HepG2 (cell line): Measurements from ENCODE around the gene SRRM1. TPM values are rescaled to one million over a fixed set of nuclear protein-coding genes. Genes with fewer than 3 reads are reported as not detected.

Source experiments
- BRCA1 ChIP-seq: sonication (generic); formaldehyde crosslinking; IDR thresholded peaks from 2 replicates; pipeline ENCODE4 v1.4.0; 2020; ENCODE audit warnings: missing genetic modification reagents
- CHCHD3 ChIP-seq: sonication (generic); formaldehyde crosslinking; IDR thresholded peaks from 2 replicates; pipeline ENCODE4 v1.8.0; 2022; ENCODE audit warnings: mild to moderate bottlenecking, missing genetic modification reagents, moderate library complexity
- E2F5 ChIP-seq: sonication (generic); formaldehyde crosslinking; conservative IDR thresholded peaks from 2 replicates; pipeline ENCODE4 v1.4.0; 2020; ENCODE audit warnings: missing genetic modification reagents
- EEA1 ChIP-seq: sonication (generic); formaldehyde crosslinking; IDR thresholded peaks from 2 replicates; pipeline ENCODE4 v1.5.1; 2020; ENCODE audit warnings: mild to moderate bottlenecking, missing genetic modification reagents, borderline replicate concordance
- JUND ChIP-seq: sonication (generic); formaldehyde crosslinking; IDR thresholded peaks from 2 replicates; pipeline ENCODE4 v1.8.0; 2022; ENCODE audit warnings: mild to moderate bottlenecking, missing genetic modification reagents
- MXD3 ChIP-seq: IDR thresholded peaks from 2 replicates; pipeline ENCODE4 v1.6.1; 2016; ENCODE audit warnings: mild to moderate bottlenecking, missing biosample characterization, missing genetic modification reagents
- RELA ChIP-seq: sonication (generic); formaldehyde crosslinking; IDR thresholded peaks from 2 replicates; pipeline ENCODE4 v1.4.0; 2020; ENCODE audit warnings: missing genetic modification reagents
- TGIF2 ChIP-seq: IDR thresholded peaks from 2 replicates; pipeline ENCODE4 v1.6.1; 2016; ENCODE audit warnings: control low read depth, missing compliant biosample characterization
- THAP7 ChIP-seq: sonication (generic); formaldehyde crosslinking; IDR thresholded peaks from 2 replicates; pipeline ENCODE4 v1.8.1; 2023; ENCODE audit warnings: mild to moderate bottlenecking, missing genetic modification reagents
- ZFP36 ChIP-seq: fragments of 150-350 bp; IDR thresholded peaks from 2 replicates; pipeline ENCODE4 v1.6.1; 2018; ENCODE audit warnings: borderline replicate concordance, low read length, low read depth; ENCODE audit not compliant: partially characterized antibody
- ZFP90 ChIP-seq: sonication (generic); formaldehyde crosslinking; IDR thresholded peaks from 2 replicates; pipeline ENCODE4 v1.8.0; 2022; ENCODE audit warnings: missing genetic modification reagents, mild to moderate bottlenecking, inconsistent platforms, borderline replicate concordance
- ZNF512 ChIP-seq: sonication (generic); formaldehyde crosslinking; IDR thresholded peaks from 2 replicates; pipeline ENCODE4 v1.4.0; 2020; ENCODE audit warnings: mild to moderate bottlenecking, missing genetic modification reagents
- ZNF550 ChIP-seq: sonication (generic); formaldehyde crosslinking; IDR thresholded peaks from 2 replicates; pipeline ENCODE4 v1.4.0; 2020; ENCODE audit warnings: mild to moderate bottlenecking, missing genetic modification reagents, borderline replicate concordance
- ZNF574 ChIP-seq: sonication (generic); formaldehyde crosslinking; IDR thresholded peaks from 2 replicates; pipeline ENCODE4 v1.4.0; 2020; ENCODE audit warnings: missing genetic modification reagents
- ZNF761 ChIP-seq: sonication (generic); formaldehyde crosslinking; conservative IDR thresholded peaks from 2 replicates; pipeline ENCODE4 v1.4.0; 2020; ENCODE audit warnings: mild to moderate bottlenecking, missing genetic modification reagents
- ZSCAN29 ChIP-seq: sonication (generic); formaldehyde crosslinking; conservative IDR thresholded peaks from 2 replicates; pipeline ENCODE4 v1.4.0; 2020; ENCODE audit warnings: mild to moderate bottlenecking, missing genetic modification reagents
- polyA plus RNA-seq, 8 experiments: library from polyadenylated mRNA; depleted of rRNA in 3 of 8; stranded (reverse) in 7 of 8; unstranded in 1 of 8; fragments of >200 nt; fragmentation: Illumina TruSeq in 4 of 8; extraction: Trizol in 4 of 8; gene quantifications; 2 replicates each; pipeline versions ENCODE4 v1.2.1 to v1.2.3, GENCODE V29; 2011 to 2016; ENCODE audit warnings: low read depth in 4 of 8, missing spikeins in 1 of 8, mixed read lengths in 1 of 8; ENCODE audit not compliant: insufficient read depth in 1 of 8
- total RNA-seq, 5 experiments: library from RNA; depleted of rRNA; stranded (reverse); fragments of >200 nt; fragmentation: Illumina TruSeq; extraction: Trizol; gene quantifications; 2 replicates each; pipeline ENCODE4 v1.2.3, GENCODE V29; 2016; ENCODE audit warnings: low read depth in 1 of 5

The SRRM1 gene
- total and polyA plus RNA-seq, 2 of the 13 experiments (the other 11 are each of a cell fraction or from before 2014, with no cell fraction given) = 31.6 to 44.5 TPM

- no peak for TF ChIP-seq THAP7 (CRISPR knock-in tag)
- TF ChIP-seq E2F5 = no peak
- peak; percentile 74; the same call in 1 of the 2 replicates for TF ChIP-seq ZNF550
- no peak for TF ChIP-seq EEA1
- TF ChIP-seq MXD3 (CRISPR knock-in tag) = peak; percentile 37
- TF ChIP-seq ZNF512 (CRISPR knock-in tag) = no peak
- 0 out of 2 replicates have a peak, but pooled peaks have one; percentile 60 for TF ChIP-seq ZSCAN29 (CRISPR knock-in tag)
- 0 out of 2 replicates have a peak, but pooled peaks have one; percentile 72 for TF ChIP-seq CHCHD3 (CRISPR knock-in tag)
- peak; percentile 52; the same call in 1 of the 2 replicates for TF ChIP-seq BRCA1
- 0 out of 2 replicates have a peak, but pooled peaks have one; percentile 25 for TF ChIP-seq ZNF761 (CRISPR knock-in tag)
- no peak for TF ChIP-seq JUND
- TF ChIP-seq TGIF2 (CRISPR knock-in tag) = no peak; the same call in 1 of the 2 replicates
- TF ChIP-seq ZFP36 = no peak
- TF ChIP-seq ZFP90 (CRISPR knock-in tag) = no peak; the same call in 1 of the 2 replicates
- peak; percentile 90 for TF ChIP-seq ZNF574 (CRISPR knock-in tag)
- 0 out of 2 replicates have a peak, but pooled peaks have one; percentile 21 for TF ChIP-seq RELA (CRISPR knock-in tag)
These were observed at the start of gene SRRM1 (continued) for GRCh38 chr1:24642481-24643362.
